HG02678 (cell line): ENCODE data around the gene ZFHX2.

Experiments used
- ATAC-seq: cut with Tn5 transposase; IDR thresholded peaks from one replicate; pipeline ENCODE4 v1.9.1; 2021; ENCODE audit warnings: mild to moderate bottlenecking, moderate library complexity; ENCODE audit not compliant: unreplicated experiment

ZFHX2 gene

GRCh38 chr14:23523229-23524016 lies 28.1 kb downstream of the ZFHX2 start:
- ATAC-seq: no peak

GRCh38 chr14:23522643-23523198 lies 28.8 kb downstream of the ZFHX2 start:
- no peak for ATAC-seq

DNA sequence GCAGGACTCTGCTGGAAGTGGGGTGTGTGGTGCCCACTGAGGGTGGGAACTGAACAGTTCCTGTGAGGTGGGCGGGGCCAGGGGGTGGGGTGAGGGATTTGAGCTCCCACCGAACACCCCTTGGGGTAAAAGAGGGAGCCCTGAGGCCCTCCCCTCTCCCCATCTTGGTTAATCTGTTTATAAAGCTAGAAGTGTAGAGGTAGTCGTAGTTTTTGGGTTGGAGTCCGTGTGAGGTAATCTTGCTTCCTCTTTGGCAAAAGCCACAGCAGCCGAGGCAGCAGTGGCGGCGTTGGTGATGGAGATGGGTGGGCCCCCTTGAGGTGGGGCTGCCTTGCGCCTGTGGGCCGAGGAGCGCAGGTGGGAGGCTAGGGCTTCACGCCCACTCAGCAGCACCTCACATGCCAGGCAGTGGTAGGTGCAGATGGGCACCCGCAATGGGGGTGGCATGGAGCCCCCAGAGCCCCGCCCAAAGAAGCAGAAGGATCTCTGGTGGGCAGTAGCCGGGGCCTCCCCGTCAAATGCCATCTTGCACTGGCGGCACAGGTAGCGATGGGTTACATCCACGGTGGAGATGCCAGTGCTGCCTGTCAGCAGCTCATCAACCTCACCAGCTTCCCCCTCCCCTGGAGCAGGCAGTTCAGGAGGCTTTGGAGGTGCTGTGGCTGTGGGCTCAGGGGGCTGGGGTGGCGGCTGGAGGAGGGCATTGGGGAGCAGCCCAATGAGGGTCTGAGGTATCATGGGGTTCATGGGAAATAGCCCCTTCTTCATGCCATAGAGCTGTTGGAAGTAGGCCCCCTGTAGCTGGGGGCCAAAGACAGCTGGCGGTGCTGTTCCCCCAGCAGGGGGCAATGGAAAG lies 29.6 kb downstream of the ZFHX2 start:
- ATAC-seq: no peak

- no peak for ATAC-seq
Measured at GRCh38 chr14:23520899-23521533, 30.5 kb downstream of the ZFHX2 start.

GRCh38 chr14:23518709-23519108 lies 32.9 kb downstream of the ZFHX2 start:
- no peak for ATAC-seq

DNA sequence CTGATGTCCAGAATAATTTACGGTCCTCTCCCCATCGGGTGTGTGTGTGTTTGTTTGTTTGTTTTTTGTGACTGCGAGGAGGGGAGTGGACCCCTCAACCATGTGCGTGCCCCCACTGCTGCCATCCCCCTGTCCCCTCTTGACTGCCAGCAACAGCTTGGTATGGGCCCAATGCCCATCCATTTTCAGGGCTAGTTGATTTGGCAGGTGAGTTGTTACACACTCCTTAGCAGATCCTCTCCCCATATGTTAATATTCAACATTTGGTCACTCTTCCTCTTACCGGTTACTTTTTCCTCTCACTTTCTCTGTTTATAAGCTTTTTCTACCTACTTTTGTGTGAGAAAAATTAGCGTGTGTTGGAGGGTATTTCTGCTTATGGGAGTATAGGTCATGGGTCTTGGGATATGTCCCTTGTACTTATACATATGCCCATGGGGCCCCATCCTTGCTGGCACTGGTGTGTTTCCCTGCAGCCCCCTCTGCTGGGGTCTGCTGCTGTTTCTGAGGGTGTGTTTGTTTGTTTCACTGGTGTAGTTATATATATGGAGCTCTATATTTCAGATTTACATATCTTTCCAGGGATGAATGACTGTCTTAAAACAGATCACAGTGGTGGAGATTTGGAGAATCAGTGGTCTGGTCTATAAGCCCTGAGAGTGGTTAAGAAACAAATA lies 33.8 kb downstream of the ZFHX2 start:
- ATAC-seq: no peak

DNA sequence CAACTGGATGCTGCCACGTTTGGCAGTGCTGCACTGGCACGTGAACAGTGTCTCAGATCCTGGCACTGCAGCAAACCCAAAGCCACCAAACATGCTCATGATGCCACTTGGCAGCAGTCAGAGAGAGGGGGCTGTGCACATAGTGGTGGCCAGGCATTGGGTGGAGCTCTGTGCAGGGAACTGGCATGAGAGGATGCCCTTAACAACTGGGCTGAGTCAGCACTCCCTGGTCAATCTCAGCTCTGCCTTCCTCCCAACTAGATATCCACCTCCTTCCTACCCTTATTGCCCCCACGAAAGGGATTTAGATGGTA lies 37.0 kb downstream of the ZFHX2 start:
- no peak for ATAC-seq

DNA sequence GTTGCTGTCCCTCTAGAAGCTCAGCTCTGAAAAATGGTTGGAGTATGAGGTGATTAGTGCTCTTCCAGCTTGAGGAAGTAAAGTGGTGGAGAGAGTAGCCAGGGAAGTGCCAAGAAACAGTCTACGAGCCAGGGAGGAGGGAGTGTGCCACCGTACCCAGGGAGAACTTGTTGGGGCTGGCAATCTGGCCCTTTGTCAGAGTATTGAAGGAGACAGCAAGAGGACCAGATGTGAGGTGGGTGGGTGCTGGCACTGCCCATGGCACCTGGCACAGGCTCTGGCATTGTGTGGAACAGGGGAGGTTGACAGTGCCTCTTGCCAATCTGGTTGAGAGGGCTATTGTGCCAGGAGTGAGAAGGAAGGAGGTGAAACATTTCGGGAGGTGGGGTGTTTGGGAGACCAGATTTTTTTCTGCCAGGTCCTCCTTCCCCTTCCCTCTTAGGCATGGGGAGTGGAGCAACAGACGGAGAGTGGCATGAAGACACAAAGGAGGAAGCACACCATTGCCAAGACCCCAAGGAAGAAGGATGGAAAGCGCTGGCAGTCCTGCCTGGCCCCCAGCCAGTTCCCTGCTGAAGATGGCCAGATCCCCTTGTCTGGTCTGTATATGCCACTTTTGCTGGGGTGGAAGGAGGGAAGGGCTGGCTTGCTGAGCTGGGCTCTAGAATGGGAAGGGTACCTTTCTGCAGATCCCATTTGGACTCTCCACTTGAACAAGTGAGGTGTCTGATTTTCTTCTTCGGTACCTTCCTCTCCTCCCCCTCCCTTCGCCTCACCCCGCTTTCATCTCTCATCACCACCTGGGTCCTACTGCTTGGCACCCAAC lies 37.5 kb downstream of the ZFHX2 start:
- no peak for ATAC-seq

DNA sequence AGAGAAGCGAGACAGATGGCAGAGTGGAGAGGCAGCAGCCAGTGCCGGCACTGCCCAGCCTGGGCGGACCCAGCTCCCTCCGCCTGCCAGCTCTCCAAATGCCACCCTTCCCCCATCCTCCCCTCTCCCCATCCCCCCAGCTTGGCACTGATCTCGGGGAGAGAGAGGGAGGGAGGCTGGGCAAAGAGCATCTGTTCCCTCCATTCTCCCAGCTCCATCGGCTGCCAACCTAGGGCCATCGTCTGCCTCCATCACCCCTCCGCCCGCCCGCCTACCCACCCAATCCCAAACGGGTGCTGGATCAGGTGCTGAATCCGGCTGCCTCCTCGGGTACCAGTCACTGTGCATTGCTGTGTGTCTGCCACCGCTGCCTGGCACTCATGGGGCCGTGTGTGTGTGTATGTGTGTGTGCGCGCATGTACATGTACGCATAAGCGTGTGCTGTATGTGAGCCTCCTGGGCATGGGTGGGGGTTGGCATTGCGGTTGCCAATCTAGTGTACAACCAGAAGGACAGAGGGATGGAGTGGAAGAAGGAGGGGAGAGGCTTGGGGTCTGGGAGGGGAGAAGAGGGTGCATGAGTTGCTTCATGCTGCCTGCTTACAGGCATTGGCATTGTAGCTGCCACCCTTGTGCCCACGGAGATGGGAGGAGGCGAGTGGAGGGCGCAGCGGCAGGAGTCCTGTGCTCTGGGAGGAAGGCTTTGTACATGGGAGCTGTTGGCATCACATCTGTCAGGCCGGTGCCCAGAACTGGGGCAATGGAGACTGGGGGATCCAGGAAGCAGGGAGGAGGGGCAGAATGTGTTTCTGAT lies 38.4 kb downstream of the ZFHX2 start:
- ATAC-seq: no peak

DNA sequence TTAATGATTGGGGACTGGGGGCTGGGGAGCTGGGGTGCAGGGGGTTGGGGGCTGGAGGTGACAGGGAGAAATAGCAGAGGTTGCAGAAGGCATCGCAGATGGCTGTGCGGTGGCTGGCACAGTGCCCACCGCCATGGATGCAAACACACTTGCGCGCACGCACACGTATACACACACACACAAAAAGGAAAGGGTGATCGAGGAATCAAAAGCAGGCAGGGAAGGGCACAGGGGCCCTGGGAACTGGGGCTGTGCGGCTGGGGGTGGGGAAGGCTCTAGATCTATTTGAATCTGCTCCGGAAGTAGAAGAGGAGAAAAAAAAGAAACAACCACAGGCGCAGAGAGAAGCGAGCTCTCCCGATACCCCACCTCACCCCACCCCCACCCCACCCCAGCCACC lies 39.4 kb downstream of the ZFHX2 start:
- no peak for ATAC-seq

- ATAC-seq: no peak
Measured at GRCh38 chr14:23494223-23494622, 57.3 kb downstream of the ZFHX2 start.

GRCh38 chr14:23492618-23493272 lies 58.8 kb downstream of the ZFHX2 start:
- no peak for ATAC-seq

DNA sequence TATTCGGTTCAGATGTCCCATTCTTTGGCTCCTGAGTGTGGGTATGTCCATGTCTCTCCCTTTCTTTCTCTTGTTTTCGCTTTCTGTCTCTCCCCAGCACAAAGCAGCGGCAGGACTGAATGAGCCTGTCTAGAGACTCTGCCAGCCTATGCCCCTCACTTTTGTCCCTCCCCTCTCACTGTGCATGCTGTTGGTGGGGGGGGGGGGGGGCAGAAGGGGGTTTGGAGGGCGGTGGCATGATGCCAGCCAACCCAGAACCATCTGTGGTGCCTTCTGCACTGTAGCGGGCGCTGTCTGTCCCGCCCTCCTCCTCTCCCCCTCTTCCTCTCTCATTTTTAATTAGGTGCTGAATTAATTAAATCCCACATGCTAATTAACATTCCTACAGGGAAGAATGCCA lies 64.3 kb downstream of the ZFHX2 start:
- no peak for ATAC-seq

- ATAC-seq: no peak
Measured at GRCh38 chr14:23486036-23486435, 65.5 kb downstream of the ZFHX2 start.

DNA sequence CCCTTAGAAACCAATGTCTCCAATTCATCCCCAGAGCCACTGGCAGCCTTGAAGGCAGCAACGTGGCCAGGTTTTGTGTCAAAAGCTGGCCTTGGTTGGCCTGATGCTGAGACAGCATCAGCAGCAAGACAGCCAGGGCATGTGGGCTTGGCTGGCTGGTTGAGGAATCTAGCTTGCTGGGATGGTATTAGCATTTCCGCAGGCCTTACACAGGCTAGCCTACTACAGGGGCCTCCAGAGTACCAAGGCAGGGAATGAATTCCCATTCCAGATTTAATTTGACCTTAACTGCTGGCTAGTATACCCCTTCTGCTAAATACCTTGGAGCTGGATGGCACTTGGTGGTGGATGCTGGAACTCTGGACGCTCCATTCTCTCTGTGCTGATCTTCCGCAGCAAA lies 66.2 kb downstream of the ZFHX2 start:
- no peak for ATAC-seq

DNA sequence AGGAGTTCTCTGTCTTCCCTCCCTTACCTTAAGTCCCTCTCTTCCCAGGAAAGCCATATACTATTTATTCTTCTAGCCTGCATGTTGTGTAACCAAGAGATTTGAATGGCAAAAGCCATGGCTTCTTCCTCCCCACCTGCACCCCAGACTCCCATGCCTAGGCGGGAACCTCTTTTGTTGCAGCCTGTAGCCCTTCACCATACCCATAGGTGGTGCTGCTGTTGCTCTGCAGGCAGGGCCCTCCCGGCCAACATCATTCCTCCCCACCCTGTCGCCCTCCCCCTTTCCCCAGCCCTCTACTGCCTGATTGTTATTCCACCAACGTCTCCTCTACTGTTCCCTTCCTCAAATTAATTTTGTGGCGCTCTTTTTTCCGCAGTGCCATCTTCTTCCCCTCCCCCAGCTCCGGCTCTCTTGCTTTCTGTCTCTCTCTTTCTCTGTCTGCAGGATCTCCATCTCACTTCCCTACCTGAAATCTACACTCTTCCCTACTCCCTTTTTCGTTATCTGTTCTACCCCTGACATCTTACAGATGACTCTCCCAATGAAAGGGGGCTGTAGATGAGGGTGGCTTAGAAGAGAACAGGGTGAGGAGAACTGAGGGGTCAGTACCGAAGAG lies 68.2 kb downstream of the ZFHX2 start:
- no peak for ATAC-seq

DNA sequence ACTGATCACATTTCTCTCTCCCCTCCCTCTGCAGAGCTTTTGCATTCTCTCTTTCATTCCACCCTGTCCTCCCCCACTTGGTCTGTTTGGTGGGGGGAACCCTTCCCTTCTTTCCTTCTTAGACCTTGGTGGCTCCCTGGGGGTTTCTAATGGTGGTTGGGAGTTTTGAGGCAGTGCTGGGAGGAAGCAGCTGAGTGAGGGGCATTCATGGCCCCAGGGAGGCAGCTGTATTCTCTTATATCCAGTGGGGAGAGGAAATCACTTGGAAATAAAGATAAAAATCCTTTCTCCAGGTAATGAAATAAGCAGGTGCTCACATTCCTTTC lies 68.8 kb downstream of the ZFHX2 start:
- no peak for ATAC-seq

- ATAC-seq: no peak
Measured at GRCh38 chr14:23481979-23482822, 69.4 kb downstream of the ZFHX2 start.
